Esophagus squamous epithelium (tissue), 4 donors: Measurements from ENCODE around the gene ARHGAP12.

Experiments used
- CTCF ChIP-seq, 6 experiments: fragments of 450-650 bp in 4 of 6; fragments of 200-600 bp in 2 of 6; sonication (generic) in 2 of 6; IDR thresholded peaks; one replicate each; pipeline ENCODE4 v1.5.1; 2016 to 2019; ENCODE audit warnings: antibody characterized with exemption in 6 of 6, mild to moderate bottlenecking in 4 of 6, moderate library complexity in 4 of 6
- POLR2A ChIP-seq, 4 donors: fragments of 450-650 bp; IDR thresholded peaks; one replicate each; pipeline ENCODE4 v1.6.1; 2017; ENCODE audit warnings: antibody characterized with exemption in 4 of 4, mild to moderate bottlenecking in 4 of 4, moderate library complexity in 3 of 4

GRCh38 chr10:31776159-31776558 is 152.5 kb downstream of the ARHGAP12 start:
- TF ChIP-seq CTCF (IDR thresholded peaks at IDR 0.05) (no peak), POLR2A (IDR thresholded peaks at IDR 0.05) (no peak)
